GM19468 (cell line): Measurements from ENCODE around the gene TMEM225B.
"Not testable (repeated sequence)": the region's sequence is repeated elsewhere in the genome, so short reads cannot be mapped to it uniquely, and the experiment has no call there.

Source experiments
- ATAC-seq: cut with Tn5 transposase; IDR thresholded peaks from one replicate; pipeline ENCODE4 v1.9.1; 2021; ENCODE audit warnings: mild to moderate bottlenecking, moderate library complexity, moderate number of reproducible peaks; ENCODE audit not compliant: unreplicated experiment; ENCODE audit errors: extremely low read depth

The TMEM225B gene

GRCh38 chr7:99651290-99651689 is 53.2 kb downstream of the TMEM225B start:
- ATAC-seq, result no peak

GRCh38 chr7:99652671-99653070 is 54.6 kb downstream of the TMEM225B start:
- no peak for ATAC-seq

GRCh38 chr7:99653269-99653668 is 55.2 kb downstream of the TMEM225B start:
- not testable (repeated sequence) for ATAC-seq

- ATAC-seq, result no peak
These were observed 55.7 kb downstream of the TMEM225B start for GRCh38 chr7:99653754-99654153.

- not testable (repeated sequence) for ATAC-seq
These were observed 56.6 kb downstream of the TMEM225B start for GRCh38 chr7:99654626-99655025.

GRCh38 chr7:99657879-99658278 is 59.8 kb downstream of the TMEM225B start:
- not testable (repeated sequence) for ATAC-seq
